MM.1S (cell line): ENCODE measurements around the gene KCNJ16.

Source experiments
- EZH2 ChIP-seq: fragments of 300-600 bp; sonication (generic); optimal IDR thresholded peaks from 2 replicates; pipeline ENCODE3; 2017; ENCODE audit warnings: low read depth, mild to moderate bottlenecking, antibody characterized with exemption, low read length, mixed read lengths
- EZH2phosphoT487 ChIP-seq: fragments of 300-600 bp; sonication (generic); IDR thresholded peaks from 2 replicates; pipeline ENCODE4 v1.6.1; 2018; ENCODE audit warnings: antibody characterized with exemption, low read length
- TF ChIP-seq, protein P1 (sequence below): fragments of 300-600 bp; sonication (generic); IDR thresholded peaks from 2 replicates; pipeline ENCODE4 v1.5.1; 2016; ENCODE audit warnings: antibody characterized with exemption, low read length, mixed read lengths

DNA sequence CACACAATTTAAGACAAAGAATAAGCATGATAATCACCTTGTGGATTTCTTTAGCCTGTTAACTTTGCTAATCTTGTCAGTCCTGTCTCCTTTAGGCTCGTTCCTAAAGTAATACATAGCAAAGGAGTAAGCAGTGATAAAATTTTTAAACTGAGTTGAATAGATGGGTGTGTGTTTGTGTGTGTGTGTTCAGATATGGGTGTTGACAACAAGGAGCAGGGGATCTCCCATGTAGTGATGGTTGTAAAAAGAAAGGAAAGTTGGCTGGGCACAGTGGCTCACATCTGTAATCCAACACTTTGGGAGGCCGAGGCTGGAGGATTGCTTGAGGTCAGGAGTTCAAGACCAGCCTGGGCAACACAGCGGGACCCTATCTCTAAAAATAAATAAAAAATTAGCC is 49.7 kb downstream of the KCNJ16 start:
- TF ChIP-seq EZH2 = no peak
- TF ChIP-seq, protein P1, sequence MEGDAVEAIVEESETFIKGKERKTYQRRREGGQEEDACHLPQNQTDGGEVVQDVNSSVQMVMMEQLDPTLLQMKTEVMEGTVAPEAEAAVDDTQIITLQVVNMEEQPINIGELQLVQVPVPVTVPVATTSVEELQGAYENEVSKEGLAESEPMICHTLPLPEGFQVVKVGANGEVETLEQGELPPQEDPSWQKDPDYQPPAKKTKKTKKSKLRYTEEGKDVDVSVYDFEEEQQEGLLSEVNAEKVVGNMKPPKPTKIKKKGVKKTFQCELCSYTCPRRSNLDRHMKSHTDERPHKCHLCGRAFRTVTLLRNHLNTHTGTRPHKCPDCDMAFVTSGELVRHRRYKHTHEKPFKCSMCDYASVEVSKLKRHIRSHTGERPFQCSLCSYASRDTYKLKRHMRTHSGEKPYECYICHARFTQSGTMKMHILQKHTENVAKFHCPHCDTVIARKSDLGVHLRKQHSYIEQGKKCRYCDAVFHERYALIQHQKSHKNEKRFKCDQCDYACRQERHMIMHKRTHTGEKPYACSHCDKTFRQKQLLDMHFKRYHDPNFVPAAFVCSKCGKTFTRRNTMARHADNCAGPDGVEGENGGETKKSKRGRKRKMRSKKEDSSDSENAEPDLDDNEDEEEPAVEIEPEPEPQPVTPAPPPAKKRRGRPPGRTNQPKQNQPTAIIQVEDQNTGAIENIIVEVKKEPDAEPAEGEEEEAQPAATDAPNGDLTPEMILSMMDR = no peak
- no peak for TF ChIP-seq EZH2phosphoT487
